Left lung (tissue), 10 donors: ENCODE measurements around the gene LAMC3. TPM values are rescaled to one million over a fixed set of nuclear protein-coding genes. Genes with fewer than 3 reads are reported as not detected.
A peak's percentile ranks its signal among the peaks of the same experiment; 100 is the strongest.

Experiments used
- ATAC-seq: fragments of 200-7000 bp; cut with Tn5 transposase; one replicate; pipeline ENCODE4 v1.9.1; 2020; ENCODE audit warnings: moderate library complexity
- DNase-seq, 4 donors: peaks; one replicate each; pipeline ENCODE4 v3.0.0-alpha.2; 2013 to 2020
- H3K27ac ChIP-seq, 2 donors: fragments of 200-600 bp; sonication (generic) in 1 of 2; one replicate each; pipeline versions ENCODE4 v1.5.0 to v1.8.0; 2020 to 2021
- H3K27me3 ChIP-seq, 2 donors: fragments of 200-600 bp; sonication (generic) in 1 of 2; one replicate each; pipeline versions ENCODE4 v1.5.0 to v1.8.0; 2020 to 2021
- H3K36me3 ChIP-seq, 2 donors: fragments of 200-600 bp; sonication (generic) in 1 of 2; one replicate each; pipeline versions ENCODE4 v1.5.0 to v1.8.0; 2020 to 2021
- H3K4me1 ChIP-seq, 2 donors: fragments of 200-600 bp; one replicate each; pipeline ENCODE4 v1.8.0; 2021
- H3K4me3 ChIP-seq, 2 donors: fragments of 200-600 bp; sonication (generic) in 1 of 2; one replicate each; pipeline versions ENCODE4 v1.5.0 to v1.8.0; 2020 to 2021; ENCODE audit warnings: mild to moderate bottlenecking in 1 of 2
- H3K9me3 ChIP-seq, 2 donors: fragments of 200-600 bp; sonication (generic) in 1 of 2; one replicate each; pipeline versions ENCODE4 v1.5.0 to v1.8.0; 2020 to 2021
- CTCF ChIP-seq, 2 donors: fragments of 200-600 bp; sonication (generic) in 1 of 2; IDR thresholded peaks; one replicate each; pipeline versions ENCODE4 v1.5.0 to v1.8.0; 2021; ENCODE audit warnings: antibody characterized with exemption in 2 of 2
- intact Hi-C, 2 donors: fragments of 100-400 bp; cut with DNase I; formaldehyde crosslinking; loops; one replicate each; pipeline versions ENCODE4 v1.11.2 to v1.14.2; 2022
- polyA plus RNA-seq, 6 donors: library from polyadenylated mRNA; unstranded; fragments of 120-200 nt; gene quantifications; one replicate each; pipeline ENCODE4 v1.2.1, GENCODE V29; 2013; ENCODE audit not compliant: insufficient read length in 6 of 6
- total RNA-seq, 2 donors: library from RNA; stranded (reverse); fragmentation: NEBNext Ultra II Directional; extraction: Animal tissue kit (Norgen Biotek cat#: 25700); gene quantifications; one replicate each; pipeline ENCODE4 v1.2.1, GENCODE V29; 2021
- donor health status: DM: no; HTN: yes; CAD: no.
- donor health status: DM: no; HTN: no; CAD: no.

Gene LAMC3
- total and polyA plus RNA-seq, 8 donors, result 9.2 to 25.5 (median 14.3) TPM

- no peak for TF ChIP-seq CTCF (IDR thresholded peaks at IDR 0.05)
- DNase-seq, result no peak
- H3K27me3 ChIP-seq, result peaks cover 0 to 5% of the 10 kb centered on the region in 2 donors
- H3K36me3 ChIP-seq, result no peaks in the 10 kb centered on the region
- H3K27ac ChIP-seq, result peak overlapping the region; percentile 7 to 69
- no peaks in the 10 kb centered on the region for H3K9me3 ChIP-seq
- no peak overlapping the region for H3K4me3 ChIP-seq
- H3K4me1 ChIP-seq, result peaks cover 0 to 6% of the 10 kb centered on the region in 2 donors
- peak; percentile 31 for ATAC-seq
- intact Hi-C loops, result no loop called here
Measured at GRCh38 chr9:131116281-131117120, 107.5 kb downstream of the LAMC3 start.

GRCh38 chr9:131117121-131117761 lies 108.3 kb downstream of the LAMC3 start:
- peaks cover 0 to 5% of the 10 kb centered on the region in 2 donors for H3K27me3 ChIP-seq
- no peak overlapping the region for H3K4me3 ChIP-seq
- DNase-seq (no peak), ATAC-seq (no peak)
- TF ChIP-seq CTCF (IDR thresholded peaks at IDR 0.05), result no peak
- intact Hi-C loops, result no loop called here
- H3K27ac ChIP-seq, result peak overlapping the region; percentile 7 to 69
- H3K9me3 ChIP-seq, result no peaks in the 10 kb centered on the region
- H3K36me3 ChIP-seq, result no peaks in the 10 kb centered on the region
- H3K4me1 ChIP-seq, result peaks cover 0 to 6% of the 10 kb centered on the region in 2 donors

GRCh38 chr9:131117762-131118145 lies 108.8 kb downstream of the LAMC3 start:
- no peaks in the 10 kb centered on the region for H3K9me3 ChIP-seq
- no peak for DNase-seq
- peaks cover 0 to 6% of the 10 kb centered on the region in 2 donors for H3K4me1 ChIP-seq
- H3K27me3 ChIP-seq, result peaks cover 0 to 5% of the 10 kb centered on the region in 2 donors
- H3K36me3 ChIP-seq, result no peaks in the 10 kb centered on the region
- ATAC-seq, result no peak
- no peak for TF ChIP-seq CTCF (IDR thresholded peaks at IDR 0.05)
- intact Hi-C loops, result no loop called here
- no peak overlapping the region for H3K4me3 ChIP-seq
- H3K27ac ChIP-seq, result peak overlapping the region; percentile 7 to 69

- Histone ChIP-seq H3K4me3 (no peak overlapping the region), H3K9me3 (no peaks in the 10 kb centered on the region), H3K27me3 (peaks cover 0 to 5% of the 10 kb centered on the region in 2 donors), H3K36me3 (no peaks in the 10 kb centered on the region), H3K4me1 (peaks cover 2 to 10% of the 10 kb centered on the region in 2 donors), H3K27ac (no peak overlapping the region)
- intact Hi-C loops, result no loop called here
- no peak for ATAC-seq
- DNase-seq, result no peak
- TF ChIP-seq CTCF (IDR thresholded peaks at IDR 0.05), result no peak
Measured at GRCh38 chr9:131119600-131119999, 110.6 kb downstream of the LAMC3 start.

- intact Hi-C loops, result no loop called here
- no peak for ATAC-seq
- no peak overlapping the region for H3K27ac ChIP-seq
- no peak for TF ChIP-seq CTCF (IDR thresholded peaks at IDR 0.05)
- H3K36me3 ChIP-seq, result no peaks in the 10 kb centered on the region
- peaks cover 0 to 5% of the 10 kb centered on the region in 2 donors for H3K27me3 ChIP-seq
- no peaks in the 10 kb centered on the region for H3K9me3 ChIP-seq
- no peak overlapping the region for H3K4me3 ChIP-seq
- DNase-seq, result no peak
- peaks cover 4 to 13% of the 10 kb centered on the region in 2 donors for H3K4me1 ChIP-seq
Measured at GRCh38 chr9:131120620-131121228, 111.8 kb downstream of the LAMC3 start.
